Ovary (tissue), 3 donors: Measurements from ENCODE around the gene ACSL6.

Experiments used
- CTCF ChIP-seq, 3 donors: fragments of 450-650 bp in 2 of 3; fragments of 200-600 bp in 1 of 3; IDR thresholded peaks; one replicate each; pipeline versions ENCODE4 v1.5.1 to v1.8.0; 2016 to 2022; ENCODE audit warnings: antibody characterized with exemption in 3 of 3, mild to moderate bottlenecking in 1 of 3
- POLR2A ChIP-seq: fragments of 450-650 bp; IDR thresholded peaks from one replicate; pipeline ENCODE4 v1.6.1; 2017; ENCODE audit warnings: antibody characterized with exemption, mild to moderate bottlenecking, moderate library complexity
- donor health status: DM: no; HTN: no; CAD: no.

GRCh38 chr5:132005591-132005990, 5.9 kb downstream of the ACSL6 start:
- TF ChIP-seq CTCF (IDR thresholded peaks at IDR 0.05) (no peak), POLR2A (no peak)
